H1 (cell line): ENCODE data around the gene NPBWR2.
A peak's percentile ranks its signal among the peaks of the same experiment; 100 is the strongest.

Experiments used
- CTCF ChIP-seq, 3 experiments: IDR thresholded peaks; 1 replicate in 2 of 3; 2 replicates in 1 of 3; pipeline versions ENCODE4 v1.5.1 to v1.6.1; 2011; ENCODE audit warnings: low read length in 3 of 3, mild to moderate bottlenecking in 3 of 3, inconsistent platforms in 2 of 3, low read depth in 1 of 3, moderate library complexity in 1 of 3; ENCODE audit not compliant: insufficient read depth in 1 of 3; ENCODE audit errors: control extremely low read depth in 1 of 3
- EZH2 ChIP-seq: fragments of 200-600 bp; sonication (generic); IDR thresholded peaks from 2 replicates; pipeline ENCODE4 v1.7.1; 2012; ENCODE audit warnings: low read depth, mild to moderate bottlenecking, moderate library complexity, low read length, inconsistent platforms; ENCODE audit not compliant: severe bottlenecking
- MAFK ChIP-seq: IDR thresholded peaks from 2 replicates; pipeline ENCODE4 v1.6.1; 2012; ENCODE audit warnings: low read depth, mild to moderate bottlenecking, improper control_type of control experiment, low read length

GRCh38 chr20:64069614-64070243 lies 37.6 kb downstream of the NPBWR2 start:
- TF ChIP-seq EZH2 = no peak
- TF ChIP-seq CTCF (IDR thresholded peaks at IDR 0.05; ENCODE audit: control extremely low read depth in 1 of 3, insufficient read depth in 1 of 3, low read depth in 1 of 3, low read length in 3 of 3) = peak; percentile 84 to 97 (median 94)
- no peak for TF ChIP-seq MAFK
